ENCODE data around the gene S100B.

The S100B gene

GRCh38 chr21:46567348-46567747 is 37.5 kb downstream of the S100B start:
- H3K9ac ChIP-seq (ENCODE audit: low read length): no peak overlapping the region
- H3K4me3 ChIP-seq (ENCODE audit: low read length): no peak overlapping the region
- no peaks in the 10 kb centered on the region for H3K9me3 ChIP-seq (ENCODE audit: control insufficient read depth, low read length)
- peaks cover 1% of the 10 kb centered on the region for H3K36me3 ChIP-seq (ENCODE audit: control insufficient read depth, insufficient read depth, low read length)
- no peaks in the 10 kb centered on the region for H3K27me3 ChIP-seq (ENCODE audit: control insufficient read depth, insufficient read depth, low read length)
- H3K4me1 ChIP-seq (ENCODE audit: control insufficient read depth, insufficient read depth, low read length): no peaks in the 10 kb centered on the region

- Histone ChIP-seq H3K27me3 (ENCODE audit: control insufficient read depth, insufficient read depth, low read length) (no peaks in the 10 kb centered on the region), H3K9me3 (ENCODE audit: control insufficient read depth, low read length) (no peaks in the 10 kb centered on the region), H3K4me3 (ENCODE audit: low read length) (no peak overlapping the region), H3K9ac (ENCODE audit: low read length) (no peak overlapping the region), H3K36me3 (ENCODE audit: control insufficient read depth, insufficient read depth, low read length) (peaks cover 3% of the 10 kb centered on the region), H3K4me1 (ENCODE audit: control insufficient read depth, insufficient read depth, low read length) (no peaks in the 10 kb centered on the region)
Measured at GRCh38 chr21:46564391-46564790, 40.5 kb downstream of the S100B start.

DNA sequence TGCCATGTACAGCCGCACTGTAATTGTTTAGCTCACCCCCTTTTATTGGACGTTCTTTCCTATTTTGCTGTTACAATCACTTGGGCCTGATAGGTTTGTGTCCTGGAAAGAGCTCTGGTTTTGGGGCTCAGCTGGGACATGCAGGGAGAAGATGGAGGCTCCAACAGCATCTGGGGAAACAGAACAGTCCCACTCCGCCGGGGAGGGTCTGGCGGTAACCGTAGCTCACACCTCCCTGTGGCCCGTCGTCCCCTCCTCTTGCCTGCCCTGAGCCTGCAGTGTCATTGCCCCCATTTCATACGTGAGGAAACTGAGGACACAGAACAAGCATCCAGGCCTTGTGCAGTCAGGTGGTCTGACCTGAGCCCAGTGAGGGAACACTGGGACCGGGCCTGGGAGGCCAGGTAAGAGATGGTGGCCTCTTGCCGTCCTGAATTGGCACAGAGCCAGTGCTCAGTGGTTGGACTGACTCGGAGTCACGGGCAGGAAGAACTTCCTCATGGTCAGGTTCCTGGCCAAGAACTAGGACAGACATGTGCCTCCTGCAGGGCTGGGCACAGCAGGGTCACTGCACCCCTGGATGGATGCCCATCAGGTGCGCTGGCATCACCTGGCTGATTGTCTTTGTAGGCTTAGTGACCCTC is 41.8 kb downstream of the S100B start:
- Histone ChIP-seq H3K9ac (ENCODE audit: low read length) (no peak overlapping the region), H3K9me3 (ENCODE audit: control insufficient read depth, low read length) (no peaks in the 10 kb centered on the region), H3K36me3 (ENCODE audit: control insufficient read depth, insufficient read depth, low read length) (peaks cover 3% of the 10 kb centered on the region), H3K27me3 (ENCODE audit: control insufficient read depth, insufficient read depth, low read length) (no peaks in the 10 kb centered on the region), H3K4me3 (ENCODE audit: low read length) (no peak overlapping the region), H3K4me1 (ENCODE audit: control insufficient read depth, insufficient read depth, low read length) (no peaks in the 10 kb centered on the region)

DNA sequence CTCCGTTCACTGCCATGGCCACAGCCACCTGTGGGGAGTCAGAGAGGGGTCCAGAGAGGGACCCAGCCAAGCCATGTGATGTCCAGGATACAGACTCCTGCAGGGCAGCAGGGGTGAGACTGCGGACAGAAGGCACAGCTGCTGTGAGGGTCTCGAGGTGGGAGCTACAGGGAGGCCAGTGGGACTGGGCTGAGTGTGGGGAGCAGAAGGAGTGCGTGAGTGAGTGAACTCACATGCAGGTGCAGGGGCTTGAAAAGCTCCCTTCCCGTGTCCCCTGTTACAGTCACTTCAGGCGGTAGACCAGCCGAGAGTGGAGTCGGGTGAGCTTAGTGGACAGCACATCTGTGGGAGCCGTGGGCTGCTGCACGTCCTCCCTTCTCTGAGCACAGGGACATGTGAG is 42.4 kb downstream of the S100B start:
- no peak overlapping the region for H3K9ac ChIP-seq (ENCODE audit: low read length)
- no peaks in the 10 kb centered on the region for H3K9me3 ChIP-seq (ENCODE audit: control insufficient read depth, low read length)
- no peaks in the 10 kb centered on the region for H3K27me3 ChIP-seq (ENCODE audit: control insufficient read depth, insufficient read depth, low read length)
- H3K4me3 ChIP-seq (ENCODE audit: low read length): no peak overlapping the region
- H3K4me1 ChIP-seq (ENCODE audit: control insufficient read depth, insufficient read depth, low read length): no peaks in the 10 kb centered on the region
- peaks cover 3% of the 10 kb centered on the region for H3K36me3 ChIP-seq (ENCODE audit: control insufficient read depth, insufficient read depth, low read length)

DNA sequence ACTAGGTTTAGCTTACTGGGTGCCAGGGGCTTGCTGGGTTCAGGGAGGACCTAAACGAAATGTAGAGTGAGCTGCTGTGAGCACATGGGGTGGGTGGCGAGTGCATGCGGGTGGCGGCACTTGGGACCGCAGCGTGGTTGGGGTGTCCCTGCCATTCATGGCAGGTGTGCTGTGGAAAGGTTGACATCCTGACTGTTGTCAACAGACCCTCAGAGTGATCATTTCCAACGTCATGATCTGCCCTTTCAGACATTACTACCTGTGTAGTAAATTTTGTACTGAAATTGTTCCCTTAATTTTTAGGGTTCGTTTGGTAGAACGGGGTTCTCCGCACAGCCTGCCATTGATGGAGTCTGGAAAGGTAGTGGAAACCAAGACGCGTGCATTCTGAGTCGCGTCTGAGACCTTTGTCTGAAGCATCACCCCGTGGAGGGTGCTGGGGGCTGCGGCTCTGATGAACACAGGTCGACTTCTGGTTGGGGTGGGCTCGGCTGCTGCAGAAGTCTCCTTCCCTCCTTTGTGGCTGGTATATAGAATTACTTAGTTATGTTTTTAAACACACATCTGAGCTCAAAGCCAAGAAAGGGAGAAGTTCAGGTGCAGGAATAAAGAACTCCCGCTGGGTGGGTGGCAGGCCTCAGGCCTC is 43.3 kb downstream of the S100B start:
- Histone ChIP-seq H3K27me3 (ENCODE audit: control insufficient read depth, insufficient read depth, low read length) (no peaks in the 10 kb centered on the region), H3K4me1 (ENCODE audit: control insufficient read depth, insufficient read depth, low read length) (no peaks in the 10 kb centered on the region), H3K9me3 (ENCODE audit: control insufficient read depth, low read length) (no peaks in the 10 kb centered on the region), H3K4me3 (ENCODE audit: low read length) (no peak overlapping the region), H3K36me3 (ENCODE audit: control insufficient read depth, insufficient read depth, low read length) (peaks cover 3% of the 10 kb centered on the region), H3K9ac (ENCODE audit: low read length) (no peak overlapping the region)

- no peak overlapping the region for H3K9ac ChIP-seq (ENCODE audit: low read length)
- no peaks in the 10 kb centered on the region for H3K9me3 ChIP-seq (ENCODE audit: control insufficient read depth, low read length)
- H3K4me3 ChIP-seq (ENCODE audit: low read length): no peak overlapping the region
- H3K4me1 ChIP-seq (ENCODE audit: control insufficient read depth, insufficient read depth, low read length): no peaks in the 10 kb centered on the region
- no peaks in the 10 kb centered on the region for H3K27me3 ChIP-seq (ENCODE audit: control insufficient read depth, insufficient read depth, low read length)
- H3K36me3 ChIP-seq (ENCODE audit: control insufficient read depth, insufficient read depth, low read length): peaks cover 6% of the 10 kb centered on the region
Measured at GRCh38 chr21:46560568-46561444, 44.1 kb downstream of the S100B start.

DNA sequence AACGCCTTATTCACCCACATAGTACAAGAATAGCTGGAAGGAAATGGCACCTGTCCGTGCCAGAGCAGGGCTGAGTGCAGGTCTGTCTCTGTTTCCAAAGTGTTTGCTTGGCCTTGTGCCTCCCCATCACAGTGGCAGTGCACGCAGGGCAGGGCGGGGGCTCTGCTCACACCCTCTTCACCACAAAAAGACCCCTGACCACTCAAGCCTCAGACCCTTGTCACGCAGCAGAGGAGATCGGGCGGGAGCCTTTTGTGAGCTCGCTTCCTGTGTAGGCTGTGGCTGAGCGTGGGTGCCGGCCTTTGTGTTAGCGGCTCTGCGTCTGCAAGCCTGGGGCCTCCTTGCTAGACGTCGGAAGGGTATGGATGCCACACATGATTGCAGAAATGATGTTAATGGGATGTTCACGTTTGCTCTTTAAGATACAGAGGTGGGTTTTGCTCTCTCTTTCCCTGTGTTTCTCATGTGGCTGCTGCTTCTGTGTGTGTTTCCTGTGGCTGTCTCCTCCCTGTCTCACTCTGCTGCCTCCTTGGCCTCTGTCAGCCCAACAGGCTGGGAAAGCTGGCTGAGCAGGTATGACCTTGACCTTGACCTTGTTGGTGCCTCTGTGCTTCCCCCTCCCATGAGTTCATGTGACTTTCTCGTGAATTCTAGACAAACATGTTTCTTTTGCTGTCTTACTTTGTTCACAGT is 45.4 kb downstream of the S100B start:
- Histone ChIP-seq H3K4me3 (ENCODE audit: low read length) (no peak overlapping the region), H3K36me3 (ENCODE audit: control insufficient read depth, insufficient read depth, low read length) (peaks cover 11% of the 10 kb centered on the region), H3K27me3 (ENCODE audit: control insufficient read depth, insufficient read depth, low read length) (no peaks in the 10 kb centered on the region), H3K9me3 (ENCODE audit: control insufficient read depth, low read length) (no peaks in the 10 kb centered on the region), H3K4me1 (ENCODE audit: control insufficient read depth, insufficient read depth, low read length) (no peaks in the 10 kb centered on the region), H3K9ac (ENCODE audit: low read length) (no peak overlapping the region)

GRCh38 chr21:46557919-46558392 is 46.9 kb downstream of the S100B start:
- Histone ChIP-seq H3K4me1 (ENCODE audit: control insufficient read depth, insufficient read depth, low read length) (no peaks in the 10 kb centered on the region), H3K9ac (ENCODE audit: low read length) (no peak overlapping the region), H3K9me3 (ENCODE audit: control insufficient read depth, low read length) (no peaks in the 10 kb centered on the region), H3K27me3 (ENCODE audit: control insufficient read depth, insufficient read depth, low read length) (no peaks in the 10 kb centered on the region), H3K36me3 (ENCODE audit: control insufficient read depth, insufficient read depth, low read length) (peaks cover 14% of the 10 kb centered on the region), H3K4me3 (ENCODE audit: low read length) (no peak overlapping the region)

DNA sequence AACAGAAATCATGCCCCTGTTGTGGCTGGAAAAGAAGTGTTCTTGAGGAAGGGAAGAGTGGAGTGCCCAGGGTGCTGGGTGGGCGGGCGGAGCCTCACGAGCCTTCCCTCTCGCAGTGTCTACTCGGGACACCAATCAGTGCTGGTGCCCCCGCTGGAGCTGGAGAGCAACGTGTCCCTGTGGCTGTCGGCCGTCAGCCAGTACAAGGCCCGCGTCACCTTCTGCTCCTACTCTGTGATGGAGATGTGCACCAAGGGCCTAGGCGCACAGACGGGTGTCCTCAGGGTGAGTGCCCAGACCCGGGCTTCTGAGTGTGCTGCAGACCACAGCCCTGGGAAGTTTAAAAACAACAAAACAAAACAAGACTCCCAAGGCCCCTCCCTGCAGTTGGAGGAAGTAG is 47.4 kb downstream of the S100B start:
- Histone ChIP-seq H3K4me1 (ENCODE audit: control insufficient read depth, insufficient read depth, low read length) (no peaks in the 10 kb centered on the region), H3K9ac (ENCODE audit: low read length) (no peak overlapping the region), H3K27me3 (ENCODE audit: control insufficient read depth, insufficient read depth, low read length) (no peaks in the 10 kb centered on the region), H3K4me3 (ENCODE audit: low read length) (no peak overlapping the region), H3K9me3 (ENCODE audit: control insufficient read depth, low read length) (no peaks in the 10 kb centered on the region), H3K36me3 (ENCODE audit: control insufficient read depth, insufficient read depth, low read length) (peaks cover 14% of the 10 kb centered on the region)

- Histone ChIP-seq H3K4me3 (ENCODE audit: low read length) (no peak overlapping the region), H3K36me3 (ENCODE audit: control insufficient read depth, insufficient read depth, low read length) (peaks cover 10% of the 10 kb centered on the region), H3K27me3 (ENCODE audit: control insufficient read depth, insufficient read depth, low read length) (no peaks in the 10 kb centered on the region), H3K4me1 (ENCODE audit: control insufficient read depth, insufficient read depth, low read length) (no peaks in the 10 kb centered on the region), H3K9ac (ENCODE audit: low read length) (no peak overlapping the region), H3K9me3 (ENCODE audit: control insufficient read depth, low read length) (no peaks in the 10 kb centered on the region)
Measured at GRCh38 chr21:46556802-46557201, 48.1 kb downstream of the S100B start.

GRCh38 chr21:46555678-46556077 is 49.2 kb downstream of the S100B start:
- H3K9me3 ChIP-seq (ENCODE audit: control insufficient read depth, low read length): no peaks in the 10 kb centered on the region
- H3K27me3 ChIP-seq (ENCODE audit: control insufficient read depth, insufficient read depth, low read length): no peaks in the 10 kb centered on the region
- peaks cover 10% of the 10 kb centered on the region for H3K36me3 ChIP-seq (ENCODE audit: control insufficient read depth, insufficient read depth, low read length)
- H3K4me3 ChIP-seq (ENCODE audit: low read length): no peak overlapping the region
- H3K9ac ChIP-seq (ENCODE audit: low read length): no peak overlapping the region
- H3K4me1 ChIP-seq (ENCODE audit: control insufficient read depth, insufficient read depth, low read length): no peaks in the 10 kb centered on the region

All from mucosa of stomach (tissue), 1 donor.